ENCODE data around the gene TEX55.
"Not testable (repeated sequence)": the region's sequence is repeated elsewhere in the genome, so short reads cannot be mapped to it uniquely, and the experiment has no call there.

TEX55 gene

DNA sequence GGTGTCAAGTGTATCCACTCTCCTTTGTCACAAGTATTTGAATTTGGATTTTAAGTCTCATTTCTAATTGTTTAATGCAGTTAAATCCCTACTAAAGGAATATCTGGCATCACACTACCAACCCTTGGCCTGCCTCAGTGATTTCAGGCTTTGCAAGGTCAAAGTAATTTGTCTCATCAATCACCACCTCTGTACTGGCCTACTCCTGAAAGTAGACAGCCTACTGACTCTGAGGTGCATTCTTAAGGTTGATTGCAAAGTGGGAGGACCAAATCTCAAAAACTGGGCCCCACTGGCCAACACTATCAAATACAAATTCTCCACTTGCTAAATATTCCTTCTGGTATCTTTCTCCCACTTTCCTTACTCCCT lies 851 bp upstream of the TEX55 start:
- CTCF ChIA-PET, result interaction anchor here (0.9 to 4.7 kb wide), 4 partner anchors 62 to 206 kb away, joined by 3 to 69 read pairs (median 6); partner anchors contain the start of gene B4GALT4
- Mint-ChIP-seq H3K27me3 (no peaks in the 10 kb centered on the region), H3K4me3 (no peak overlapping the region)

DNA sequence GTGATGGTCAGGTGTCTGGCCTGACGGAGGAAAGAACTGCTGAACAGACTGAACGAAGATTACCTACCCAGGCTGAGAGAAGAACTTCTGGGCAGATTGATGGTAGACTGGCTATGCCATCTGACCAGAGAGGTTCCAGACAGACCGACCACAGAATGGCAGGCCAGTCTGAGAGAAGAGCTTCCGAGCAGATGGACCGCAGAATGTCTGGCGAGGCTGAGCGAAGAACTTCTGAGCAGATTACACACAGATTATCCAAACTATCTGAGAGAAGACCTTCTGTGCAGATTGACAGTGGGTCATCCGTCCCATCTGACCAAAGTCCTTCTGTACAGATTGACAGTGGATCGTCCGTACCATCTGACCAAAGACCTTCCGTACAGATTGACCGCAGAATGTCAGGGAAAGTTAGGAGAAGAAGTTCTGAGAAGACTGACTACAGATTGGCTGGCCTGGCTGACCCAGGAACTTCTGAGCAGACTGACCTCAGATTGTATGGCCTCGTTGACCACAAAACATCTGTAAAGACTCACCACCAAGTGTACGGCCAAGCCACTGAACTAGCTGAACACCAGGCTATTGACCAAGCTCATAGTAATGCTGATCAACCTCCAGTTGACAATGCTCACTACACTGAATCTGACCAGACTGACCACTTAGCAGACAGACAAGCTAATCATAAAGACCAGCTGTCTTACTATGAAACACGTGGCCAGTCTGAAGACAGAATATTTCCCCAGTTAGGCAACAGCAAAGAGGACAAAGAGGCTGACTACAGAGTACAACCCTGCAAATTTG lies 812 bp downstream of the TEX55 start:
- CTCF ChIA-PET, result interaction anchor here (1.2 to 4.7 kb wide), 6 partner anchors 60 to 534 kb away, joined by 3 to 69 read pairs (median 4); partner anchors contain the start of gene B4GALT4
- H3K4me3 Mint-ChIP-seq, result no peak overlapping the region
- H3K36me3 Mint-ChIP-seq, result no peaks in the 10 kb centered on the region
- no peak for DNase-seq
- no peak overlapping the region for H3K27ac Mint-ChIP-seq
- no peaks in the 10 kb centered on the region for H3K27me3 Mint-ChIP-seq
- no peaks in the 10 kb centered on the region for H3K4me1 Mint-ChIP-seq
- no peaks in the 10 kb centered on the region for H3K9me3 Mint-ChIP-seq

More for the DNA sequence above, 851 bp upstream of the TEX55 start:
- H3K4me1 Mint-ChIP-seq, result no peaks in the 10 kb centered on the region
- H3K36me3 Mint-ChIP-seq, result no peaks in the 10 kb centered on the region
- no peak for DNase-seq
- H3K9me3 Mint-ChIP-seq, result no peaks in the 10 kb centered on the region
- H3K27ac Mint-ChIP-seq, result no peak overlapping the region

DNA sequence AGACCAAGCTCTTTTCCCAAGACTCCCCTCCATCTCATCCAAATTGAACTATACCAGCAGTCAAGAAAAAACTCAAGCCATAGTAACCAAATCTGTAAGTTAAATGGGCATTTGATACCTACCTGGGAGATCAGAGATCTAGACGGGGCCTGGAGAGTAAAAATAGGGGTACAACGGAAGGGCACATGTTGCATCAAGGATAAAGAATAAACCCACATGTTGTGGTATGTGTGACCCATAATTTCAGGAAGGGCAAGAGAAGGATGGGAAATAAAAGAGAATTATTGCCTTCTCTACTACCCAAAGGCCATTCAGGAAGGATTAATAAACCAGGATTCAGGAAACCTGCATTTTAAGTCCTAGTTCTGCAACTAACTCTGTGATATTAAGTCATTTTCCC lies 1.5 kb downstream of the TEX55 start:
- DNase-seq, result no peak
- Mint-ChIP-seq H3K4me3 (no peak overlapping the region), H3K4me1 (no peaks in the 10 kb centered on the region), H3K27me3 (no peaks in the 10 kb centered on the region), H3K36me3 (no peaks in the 10 kb centered on the region), H3K27ac (no peak overlapping the region), H3K9me3 (no peaks in the 10 kb centered on the region)
- CTCF ChIA-PET, result interaction anchor here (4.7 kb wide), 1 partner anchor 94 kb away, joined by 69 read pairs; the partner anchor contains the start of gene B4GALT4

DNA sequence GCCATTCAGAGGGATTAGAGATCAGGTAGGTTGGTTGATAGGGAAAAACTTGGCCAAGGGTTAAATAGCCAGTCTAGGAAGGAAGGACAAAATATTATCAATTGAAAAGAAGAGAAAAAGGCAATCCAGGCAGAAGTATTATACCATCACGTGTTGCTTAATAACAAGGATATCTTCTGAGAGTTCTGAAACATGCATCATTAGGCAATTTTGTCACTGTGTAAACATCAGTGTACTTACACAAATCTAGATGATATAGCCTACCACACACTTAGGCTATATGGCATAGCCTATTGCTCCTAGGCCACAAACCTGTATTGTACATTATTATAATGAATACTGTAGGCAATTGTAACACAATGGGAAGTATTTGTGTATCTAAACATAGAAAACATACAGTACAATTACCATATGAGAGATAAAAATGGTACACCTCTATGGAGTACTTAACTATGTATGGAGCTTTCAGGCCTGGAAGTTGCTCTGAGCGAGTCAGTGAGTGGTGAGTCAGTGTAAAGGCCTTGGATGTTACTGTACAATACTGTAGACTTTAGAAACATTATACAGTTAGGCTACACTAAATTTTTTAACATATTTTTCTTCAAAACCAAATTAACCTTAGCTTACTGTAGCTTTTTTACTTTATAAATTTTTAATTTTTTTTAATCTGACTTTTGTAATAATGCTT lies 2.7 kb downstream of the TEX55 start:
- no peaks in the 10 kb centered on the region for H3K27me3 Mint-ChIP-seq
- H3K36me3 Mint-ChIP-seq, result peaks cover 1% of the 10 kb centered on the region
- DNase-seq, result no peak
- no peak overlapping the region for H3K4me3 Mint-ChIP-seq
- H3K27ac Mint-ChIP-seq, result no peak overlapping the region
- H3K4me1 Mint-ChIP-seq, result no peaks in the 10 kb centered on the region
- H3K9me3 Mint-ChIP-seq, result peaks cover 4% of the 10 kb centered on the region
- CTCF ChIA-PET, result interaction anchor here (1.0 to 1.2 kb wide), 3 partner anchors 93 to 264 kb away, joined by 3 to 5 read pairs (median 3); no protein-coding TSS in a partner anchor

DNA sequence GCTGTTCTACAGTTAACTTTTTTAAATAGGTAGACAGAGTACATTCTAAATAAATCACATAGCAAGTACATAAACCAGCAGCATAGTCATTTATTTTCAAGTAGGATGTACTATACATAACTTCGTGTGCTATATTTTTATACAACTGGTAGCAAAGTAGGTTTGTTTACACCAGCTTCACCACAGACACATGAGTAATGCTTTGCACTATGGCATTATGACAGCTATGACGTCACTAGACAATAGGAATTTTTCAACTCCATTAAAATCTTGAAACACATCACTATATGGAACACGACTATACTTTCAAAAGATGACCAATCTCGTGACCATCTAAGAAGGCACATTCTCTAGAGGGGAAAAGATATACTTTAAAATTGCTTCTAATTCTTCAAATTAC lies 3.5 kb downstream of the TEX55 start:
- CTCF ChIA-PET, result interaction anchor here (1.0 to 1.2 kb wide), 3 partner anchors 92 to 265 kb away, joined by 3 to 5 read pairs (median 3); no protein-coding TSS in a partner anchor
- H3K4me1 Mint-ChIP-seq, result no peaks in the 10 kb centered on the region
- no peak overlapping the region for H3K4me3 Mint-ChIP-seq
- H3K27ac Mint-ChIP-seq, result no peak overlapping the region
- no peaks in the 10 kb centered on the region for H3K27me3 Mint-ChIP-seq
- H3K36me3 Mint-ChIP-seq, result peaks cover 1% of the 10 kb centered on the region
- peaks cover 12% of the 10 kb centered on the region for H3K9me3 Mint-ChIP-seq
- no peak for DNase-seq

DNA sequence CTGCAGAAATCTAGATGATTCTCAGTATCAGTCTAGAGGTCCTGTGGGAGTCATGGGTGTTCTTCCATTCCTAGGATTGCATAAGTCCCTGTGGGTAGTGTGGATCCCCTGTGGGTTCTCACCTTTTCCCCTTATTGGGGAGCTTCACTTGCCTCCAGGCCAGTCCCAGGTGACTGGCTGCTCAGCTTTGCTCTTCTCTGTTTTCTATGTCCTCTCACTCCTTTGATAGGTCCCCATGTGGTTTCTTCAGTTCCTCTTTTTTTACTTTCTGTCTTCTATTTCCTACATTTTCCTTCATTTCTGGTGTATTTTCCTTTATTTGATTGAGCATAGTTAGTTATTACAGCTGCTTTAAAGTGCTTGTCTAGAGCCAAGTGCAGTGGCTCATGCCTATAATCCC lies 10.9 kb downstream of the TEX55 start:
- Mint-ChIP-seq H3K4me1 (no peaks in the 10 kb centered on the region), H3K27me3 (no peaks in the 10 kb centered on the region), H3K9me3 (peaks cover 24% of the 10 kb centered on the region), H3K36me3 (peaks cover 1% of the 10 kb centered on the region), H3K27ac (no peak overlapping the region), H3K4me3 (no peak overlapping the region)
- CTCF ChIA-PET, result no interaction called here
- no peak for DNase-seq

DNA sequence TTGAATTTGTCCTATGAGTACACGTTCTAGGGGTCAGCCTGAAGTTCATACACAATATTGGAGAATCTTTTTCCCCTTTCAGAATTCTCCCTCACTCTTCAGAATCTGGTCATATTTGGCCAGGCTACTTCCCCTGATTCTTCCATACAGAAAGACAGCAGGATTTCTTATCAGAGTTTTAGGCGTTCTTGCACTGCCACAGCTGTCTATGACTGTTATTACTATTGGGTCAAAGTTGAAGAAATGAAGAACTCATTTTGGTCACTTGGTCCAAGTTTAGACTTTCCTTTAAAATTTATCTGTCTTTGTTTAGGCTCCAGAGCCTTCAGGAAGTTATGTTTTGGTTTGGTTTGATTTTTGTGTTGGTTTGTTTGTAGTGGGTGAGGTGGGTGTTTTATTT lies 12.0 kb downstream of the TEX55 start:
- Mint-ChIP-seq H3K36me3 (no peaks in the 10 kb centered on the region), H3K27me3 (no peaks in the 10 kb centered on the region), H3K27ac (no peak overlapping the region), H3K9me3 (peaks cover 24% of the 10 kb centered on the region), H3K4me1 (no peaks in the 10 kb centered on the region), H3K4me3 (no peak overlapping the region)
- CTCF ChIA-PET, result no interaction called here
- no peak for DNase-seq

DNA sequence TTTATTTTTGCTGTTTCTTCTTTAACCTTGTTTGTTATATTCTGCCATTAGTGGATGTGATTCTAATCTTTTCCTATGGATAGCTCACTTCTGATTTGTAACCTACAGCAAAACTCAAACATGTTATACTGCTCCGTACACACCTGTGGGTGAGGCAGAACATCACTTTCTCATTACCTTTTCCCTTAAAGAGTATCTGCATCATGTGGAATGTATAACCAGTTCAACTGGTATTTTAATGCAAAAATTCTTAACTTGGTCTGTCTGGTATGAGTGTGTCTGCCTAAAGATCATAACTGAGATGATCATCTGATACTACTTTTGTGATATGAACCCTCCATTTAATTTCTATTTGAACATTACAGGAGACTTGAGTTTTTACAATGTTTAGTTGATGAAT lies 14.4 kb downstream of the TEX55 start:
- no peaks in the 10 kb centered on the region for H3K4me1 Mint-ChIP-seq
- H3K27ac Mint-ChIP-seq, result no peak overlapping the region
- peaks cover 11% of the 10 kb centered on the region for H3K9me3 Mint-ChIP-seq
- no peak for DNase-seq
- no peaks in the 10 kb centered on the region for H3K27me3 Mint-ChIP-seq
- no peak overlapping the region for H3K4me3 Mint-ChIP-seq
- H3K36me3 Mint-ChIP-seq, result no peaks in the 10 kb centered on the region
- CTCF ChIA-PET, result no interaction called here

DNA sequence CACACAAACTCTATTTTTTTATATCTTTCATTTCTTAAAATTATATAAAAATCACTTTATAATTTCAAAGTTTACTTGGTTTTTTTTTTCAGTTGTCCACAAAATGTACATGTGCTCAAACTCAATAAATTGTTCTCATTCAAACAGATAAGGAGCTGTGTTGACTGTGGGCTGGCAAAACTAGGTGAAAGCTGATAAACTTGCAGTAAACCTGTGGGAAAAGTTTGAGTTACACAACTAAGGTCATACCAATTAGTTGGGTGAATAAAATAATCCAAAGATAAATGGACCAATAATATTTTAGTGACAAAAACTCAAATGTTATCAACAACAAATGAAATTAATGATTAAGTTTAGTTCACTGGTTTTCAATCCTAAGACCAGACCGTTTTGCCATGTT lies 14.8 kb downstream of the TEX55 start:
- Mint-ChIP-seq H3K36me3 (no peaks in the 10 kb centered on the region), H3K27ac (no peak overlapping the region), H3K9me3 (peaks cover 7% of the 10 kb centered on the region), H3K4me1 (no peaks in the 10 kb centered on the region), H3K27me3 (no peaks in the 10 kb centered on the region), H3K4me3 (no peak overlapping the region)
- CTCF ChIA-PET, result no interaction called here
- DNase-seq, result no peak

DNA sequence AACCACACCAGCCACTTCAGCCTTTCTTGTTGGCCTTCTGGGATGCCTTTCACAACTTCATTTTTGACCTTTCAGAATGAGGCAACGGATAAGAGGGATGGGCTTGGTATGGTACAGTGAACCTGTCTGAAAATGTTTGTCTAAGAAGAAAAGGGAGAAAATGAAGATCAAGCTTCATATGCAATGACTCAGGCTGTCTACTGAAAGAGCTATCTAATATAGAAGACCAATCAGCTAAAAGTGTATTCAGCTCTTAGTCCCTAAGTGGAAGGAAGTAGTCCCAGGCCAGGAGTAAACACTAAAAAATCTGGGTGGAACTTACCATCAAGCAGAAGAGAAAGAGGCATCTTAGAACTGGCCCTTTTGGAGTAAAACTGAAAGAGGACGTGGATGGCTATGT lies 15.3 kb downstream of the TEX55 start:
- Mint-ChIP-seq H3K27me3 (no peaks in the 10 kb centered on the region), H3K27ac (no peak overlapping the region), H3K36me3 (no peaks in the 10 kb centered on the region), H3K9me3 (peaks cover 7% of the 10 kb centered on the region), H3K4me1 (no peaks in the 10 kb centered on the region), H3K4me3 (no peak overlapping the region)
- no peak for DNase-seq
- CTCF ChIA-PET, result no interaction called here

DNA sequence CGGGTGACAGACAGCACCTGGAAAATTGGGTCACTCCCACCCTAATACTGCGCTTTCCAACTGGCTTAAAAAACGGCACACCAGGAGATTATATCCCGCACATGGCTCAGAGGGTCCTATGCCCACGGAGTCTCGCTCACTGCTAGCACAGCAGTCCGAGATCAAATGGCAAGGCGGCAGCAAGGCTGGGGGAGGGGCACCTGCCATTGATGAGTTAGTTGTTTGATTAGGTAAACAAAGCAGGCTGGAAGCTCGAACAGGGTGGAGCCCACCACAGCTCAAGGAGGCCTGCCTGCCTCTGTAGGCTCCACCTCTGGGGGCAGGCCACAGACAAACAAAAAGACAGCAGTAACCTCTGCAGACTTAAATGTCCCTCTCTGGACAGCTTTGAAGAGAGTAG lies 18.8 kb downstream of the TEX55 start:
- H3K27me3 Mint-ChIP-seq, H3K9me3 Mint-ChIP-seq, DNase-seq, H3K27ac Mint-ChIP-seq, H3K4me3 Mint-ChIP-seq, CTCF ChIA-PET, H3K36me3 Mint-ChIP-seq, H3K4me1 Mint-ChIP-seq: not testable (repeated sequence)

DNA sequence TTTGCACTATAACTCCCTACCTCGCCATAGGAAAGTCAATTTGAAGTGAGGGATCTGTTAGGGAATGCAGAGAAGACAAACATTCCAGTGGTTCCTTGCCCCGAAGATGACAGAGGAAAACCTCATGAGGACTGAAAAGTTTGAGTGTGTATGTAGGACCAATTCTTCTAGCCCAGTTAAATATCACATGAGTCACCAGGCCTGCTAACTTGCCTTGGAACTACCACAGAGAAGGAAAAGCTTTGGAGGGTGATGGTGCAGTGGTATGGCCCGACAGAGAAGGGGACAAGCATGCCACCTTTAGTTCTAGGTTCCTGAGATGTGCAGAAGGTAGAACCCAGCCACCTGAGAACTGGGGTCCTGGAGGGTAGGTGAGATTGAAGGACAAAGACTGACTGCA lies 24.9 kb downstream of the TEX55 start:
- Mint-ChIP-seq H3K4me3 (no peak overlapping the region), H3K27me3 (peaks cover 10% of the 10 kb centered on the region), H3K27ac (no peak overlapping the region), H3K4me1 (no peaks in the 10 kb centered on the region), H3K9me3 (no peaks in the 10 kb centered on the region), H3K36me3 (no peaks in the 10 kb centered on the region)
- CTCF ChIA-PET, result no interaction called here
- DNase-seq, result no peak

DNA sequence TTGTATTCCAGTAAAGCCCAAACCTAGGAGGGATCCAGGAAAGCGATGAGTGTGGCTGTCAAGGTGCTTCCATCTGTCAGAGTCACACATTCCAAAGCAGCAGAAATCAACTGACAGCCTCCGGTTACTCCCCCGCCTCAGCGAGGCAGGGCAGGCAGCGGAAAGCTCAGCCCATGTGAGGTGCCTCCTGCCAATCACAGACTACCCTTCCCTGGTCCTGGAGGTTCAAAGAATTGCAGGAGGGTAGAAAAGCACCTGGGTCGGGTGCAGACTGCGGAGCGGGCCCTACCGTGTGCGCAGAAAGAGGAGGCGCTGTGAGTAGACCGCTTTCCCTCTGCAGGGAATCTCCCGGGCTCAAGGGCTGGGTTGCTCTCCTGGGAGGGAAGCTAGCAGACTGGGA lies 27.4 kb downstream of the TEX55 start, which contains the start of gene UPK1B:
Gene UPK1B, plus strand, starts transcription at position 274 of the 400 bp plus-strand sequence. CDS start 13,144 bp downstream, outside the sequence.
- CTCF ChIA-PET, result interaction anchor here (1.2 kb wide), 1 partner anchor 68 kb away, joined by 4 read pairs; the partner anchor contains the start of gene B4GALT4
- Mint-ChIP-seq H3K9me3 (no peaks in the 10 kb centered on the region), H3K27me3 (peaks cover 10% of the 10 kb centered on the region)

DNA sequence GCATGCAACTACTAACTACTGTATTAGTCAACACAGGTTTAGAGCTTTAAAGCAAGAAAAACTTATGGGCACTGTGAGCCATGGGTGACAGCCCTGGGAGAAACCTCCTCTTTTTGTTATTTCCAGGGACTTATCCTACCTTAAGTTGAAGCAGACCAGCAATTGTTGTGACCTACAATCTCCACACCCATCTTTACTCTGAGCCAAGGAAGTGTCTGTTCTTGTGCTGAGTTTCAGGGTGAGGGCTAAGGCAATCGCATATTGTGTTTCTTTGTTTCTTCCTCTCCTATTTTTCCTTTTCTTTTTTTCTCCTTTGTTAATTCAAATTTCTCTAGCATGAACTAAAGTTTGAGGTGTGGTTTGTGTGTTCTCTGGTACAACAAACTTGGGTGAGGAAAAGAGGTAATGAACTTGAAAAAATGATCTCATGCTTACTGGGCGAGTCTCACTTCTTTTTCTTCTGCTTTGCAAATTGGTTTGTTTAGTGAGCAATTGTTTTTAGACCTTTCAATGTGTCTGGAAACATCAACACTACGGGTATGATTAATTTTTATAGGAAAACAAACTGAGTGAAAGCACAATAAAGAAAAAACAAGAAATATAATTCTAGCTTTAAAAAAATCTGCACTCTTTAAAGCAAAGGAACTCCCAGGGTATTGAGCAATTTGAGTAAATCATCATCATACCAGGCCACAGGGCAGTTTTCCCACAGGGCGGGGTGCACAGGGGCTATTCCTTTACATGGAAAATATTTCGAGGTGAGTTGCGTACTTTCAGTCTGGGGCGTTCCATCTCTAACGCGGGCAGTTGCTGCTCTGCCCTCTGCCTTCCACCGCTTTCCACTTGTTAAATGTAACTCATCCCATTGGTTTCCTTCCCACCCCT lies 30.1 kb downstream of the TEX55 start:
- CTCF ChIA-PET, result no interaction called here
- no peaks in the 10 kb centered on the region for H3K4me1 Mint-ChIP-seq

More for the DNA sequence above, 27.4 kb downstream of the TEX55 start, which contains the start of gene UPK1B:
- H3K27ac Mint-ChIP-seq, result no peak within 1 kb of the TSS
- no peak for DNase-seq
- no peaks in the 10 kb centered on the region for H3K36me3 Mint-ChIP-seq
- no peaks in the 10 kb centered on the region for H3K4me1 Mint-ChIP-seq
- no peak within 1 kb of the TSS for H3K4me3 Mint-ChIP-seq

More for the DNA sequence above, 30.1 kb downstream of the TEX55 start:
- no peaks in the 10 kb centered on the region for H3K36me3 Mint-ChIP-seq
- no peak overlapping the region for H3K4me3 Mint-ChIP-seq
- no peak overlapping the region for H3K27ac Mint-ChIP-seq
- H3K9me3 Mint-ChIP-seq, result no peaks in the 10 kb centered on the region
- DNase-seq, result no peak
- H3K27me3 Mint-ChIP-seq, result peaks cover 10% of the 10 kb centered on the region
